ENCODE data around the gene VPREB3.

Gene VPREB3

DNA sequence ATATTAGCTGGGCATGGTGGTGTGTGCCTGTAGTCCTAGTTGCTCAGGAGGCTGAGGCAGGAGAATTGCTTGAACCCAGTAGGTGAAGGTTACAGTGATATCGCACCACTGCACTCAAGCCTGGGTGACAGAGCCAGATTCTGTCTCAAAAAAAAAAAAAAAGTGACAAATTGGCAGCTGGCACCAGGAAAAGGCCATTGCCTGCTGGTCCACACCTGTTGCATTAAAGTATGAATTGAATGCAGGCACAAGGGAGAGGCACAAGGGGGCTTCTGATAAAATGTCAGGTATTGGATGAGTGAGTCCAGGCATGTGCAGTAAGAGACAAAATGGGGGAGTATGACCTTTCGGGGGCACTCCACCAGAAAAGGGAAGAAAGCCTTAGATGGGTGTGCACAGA, 31.5 kb downstream of the VPREB3 start:
- DNase-seq = no peak

GRCh38 chr22:23722160-23722559, 32.1 kb downstream of the VPREB3 start:
- no peak for DNase-seq

GRCh38 chr22:23720855-23721254, 33.4 kb downstream of the VPREB3 start:
- DNase-seq = no peak

- DNase-seq = no peak
These were observed 35.7 kb downstream of the VPREB3 start for GRCh38 chr22:23718371-23719165.

DNA sequence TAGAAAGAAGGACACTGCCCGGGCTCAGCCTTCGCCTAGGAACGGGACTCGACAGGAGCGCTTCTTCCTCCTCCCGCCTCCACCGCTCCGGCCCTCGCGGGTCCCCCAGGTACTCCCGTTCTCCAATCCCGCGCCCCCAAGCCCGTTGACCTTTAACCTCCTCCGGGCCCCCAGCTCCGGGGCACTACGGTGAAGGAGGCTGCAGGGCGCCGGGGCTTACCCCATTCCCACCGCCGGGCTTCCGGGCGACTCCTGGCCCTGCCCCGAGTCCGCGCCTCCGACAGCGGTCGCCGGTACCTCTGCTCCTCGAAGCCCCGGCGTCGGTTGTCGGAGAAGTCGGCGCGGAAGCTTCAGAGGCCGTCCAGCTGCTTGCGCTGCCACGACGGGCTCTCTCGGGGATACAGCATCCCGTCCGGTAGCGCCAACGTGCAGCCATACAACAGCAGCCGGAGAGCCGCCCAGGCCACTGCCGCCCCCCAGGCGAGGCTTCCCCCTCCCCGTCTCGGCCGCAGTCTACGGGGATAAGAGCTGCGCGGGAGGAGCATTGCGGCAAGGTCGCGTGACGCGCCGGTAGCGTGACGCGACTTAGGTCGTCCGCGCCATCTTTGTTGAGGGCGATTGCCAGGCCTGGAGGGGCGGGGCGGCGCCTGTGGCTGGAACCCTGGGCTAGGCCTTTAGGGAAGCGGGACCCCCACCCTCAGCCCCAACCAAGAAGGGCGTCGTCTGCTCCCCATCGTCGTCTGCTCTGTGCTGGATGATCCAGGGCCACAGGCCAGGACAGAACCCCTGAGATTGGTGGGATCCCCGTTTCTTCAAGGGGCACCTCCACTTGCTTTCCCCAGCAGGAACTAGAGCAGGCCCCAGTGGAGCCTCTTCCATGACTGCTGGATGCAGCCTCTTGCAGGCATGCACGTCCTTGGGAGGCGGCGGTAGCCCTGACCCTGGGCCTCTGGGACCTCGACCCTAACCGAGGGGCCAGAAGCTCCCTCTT, 37.1 kb downstream of the VPREB3 start:
- peak; percentile 74 for DNase-seq

DNA sequence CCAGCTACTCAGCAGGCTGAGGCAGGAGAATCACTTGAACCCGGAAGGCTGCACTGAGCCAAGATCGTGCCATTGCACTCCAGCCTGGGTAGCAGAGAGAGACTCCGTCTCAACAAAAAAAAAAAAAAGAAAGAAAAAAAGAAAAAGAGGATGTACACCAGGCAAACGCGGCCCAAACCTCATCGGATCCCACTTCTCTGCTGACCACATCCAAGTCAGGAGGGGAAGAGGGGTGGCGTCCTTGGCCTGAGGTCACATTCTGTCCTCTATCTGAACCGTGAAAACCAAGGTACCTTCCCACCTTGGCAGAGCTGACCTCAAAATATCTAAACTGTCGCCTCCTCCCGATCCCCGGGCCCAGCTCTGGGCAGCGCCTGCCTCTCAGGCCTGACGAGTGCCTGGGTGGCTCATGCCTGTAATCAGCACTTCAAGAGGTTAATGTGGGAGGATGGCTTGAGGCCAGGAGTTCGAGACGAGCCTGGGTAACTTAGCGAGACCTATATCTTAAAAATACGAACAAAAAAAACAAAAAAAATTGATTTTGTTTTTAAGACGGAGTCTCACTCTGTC, 38.3 kb downstream of the VPREB3 start:
- no peak for DNase-seq

- no peak for DNase-seq
These were observed 39.3 kb downstream of the VPREB3 start for GRCh38 chr22:23714596-23715578.

DNA sequence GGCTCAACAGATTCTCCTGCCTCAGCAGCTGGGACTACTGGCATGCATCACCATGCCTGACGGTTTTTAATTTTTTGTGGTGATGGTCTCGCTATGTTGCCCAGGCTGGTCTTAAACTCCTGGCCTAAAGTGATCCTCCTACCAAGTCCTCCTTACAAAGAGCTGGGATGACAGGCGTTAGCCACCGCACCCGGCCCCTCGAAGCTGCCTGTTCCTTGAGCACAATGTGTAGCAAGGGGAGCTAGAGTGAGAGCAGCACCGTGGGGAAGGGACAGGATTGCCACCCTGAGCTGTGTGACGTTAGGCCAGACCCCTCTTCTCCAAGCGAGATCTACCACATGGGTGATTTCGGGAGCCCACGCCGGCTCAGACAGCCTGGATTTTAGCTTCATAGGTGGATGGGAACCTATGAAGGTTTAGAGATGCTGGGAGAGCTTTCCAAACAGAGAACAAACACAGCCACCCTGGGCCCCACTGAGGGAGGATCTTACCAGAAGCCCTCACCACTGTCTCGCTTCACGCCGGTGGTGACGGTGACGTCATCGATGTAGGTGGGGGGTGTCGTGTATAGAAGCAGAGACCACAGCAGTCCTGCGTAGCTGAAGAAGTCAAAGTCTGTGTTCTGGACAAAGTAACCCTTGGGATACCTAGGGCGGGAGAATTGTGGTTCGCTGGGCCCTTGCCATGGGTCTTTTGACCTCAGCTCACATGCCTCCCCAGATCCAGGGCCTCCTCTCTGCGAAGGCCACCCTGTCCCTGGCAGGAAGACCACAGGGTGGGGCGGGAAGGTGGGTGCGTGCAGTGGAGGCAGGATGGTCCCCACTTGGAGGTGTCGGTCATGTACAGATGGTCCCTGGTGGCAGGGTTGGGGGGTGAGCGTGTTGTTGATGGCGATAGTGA, 40.3 kb downstream of the VPREB3 start:
- no peak for DNase-seq

GRCh38 chr22:23712256-23712655, 42.0 kb downstream of the VPREB3 start:
- DNase-seq = no peak

DNA sequence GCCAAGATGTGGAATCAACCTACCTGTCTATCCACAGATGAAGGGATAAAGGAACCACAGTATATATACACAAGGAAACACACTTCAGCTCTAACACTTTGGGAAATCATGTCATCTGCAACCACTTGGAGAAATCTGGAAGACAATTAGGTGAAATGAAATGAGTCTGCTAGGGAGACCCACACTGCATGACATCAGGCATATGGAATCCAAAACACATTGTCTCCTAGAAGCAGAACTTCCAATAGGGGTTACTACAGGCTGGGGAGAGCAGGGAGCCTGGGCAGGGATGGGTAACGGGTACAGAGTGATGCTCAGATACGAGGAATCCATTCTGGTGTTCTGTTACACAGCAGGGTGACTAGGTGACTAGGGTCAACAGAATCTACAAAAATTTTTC, 45.1 kb downstream of the VPREB3 start:
- no peak for DNase-seq

DNA sequence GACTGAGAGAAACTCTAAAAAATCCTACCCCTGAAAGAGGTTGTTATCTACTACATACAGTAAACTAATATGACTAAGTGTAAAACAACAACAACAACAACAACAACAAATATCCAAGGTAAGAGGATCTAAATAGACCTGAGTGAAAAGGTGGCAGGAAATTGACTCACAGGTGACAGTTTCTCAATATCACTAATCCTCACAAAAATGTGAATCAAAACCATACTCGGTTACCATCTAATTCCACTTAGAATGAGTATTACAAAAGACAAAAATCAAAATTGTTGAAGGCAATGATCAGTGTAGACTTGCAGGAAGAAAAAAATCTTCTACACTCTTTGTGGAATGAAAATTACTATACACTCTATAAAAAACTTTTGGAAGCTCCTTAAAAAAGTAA, 46.0 kb downstream of the VPREB3 start:
- DNase-seq = no peak

- DNase-seq = no peak
These were observed 48.9 kb downstream of the VPREB3 start for GRCh38 chr22:23705358-23705757.

- no peak for DNase-seq
These were observed 49.4 kb downstream of the VPREB3 start for GRCh38 chr22:23704829-23705228.

DNA sequence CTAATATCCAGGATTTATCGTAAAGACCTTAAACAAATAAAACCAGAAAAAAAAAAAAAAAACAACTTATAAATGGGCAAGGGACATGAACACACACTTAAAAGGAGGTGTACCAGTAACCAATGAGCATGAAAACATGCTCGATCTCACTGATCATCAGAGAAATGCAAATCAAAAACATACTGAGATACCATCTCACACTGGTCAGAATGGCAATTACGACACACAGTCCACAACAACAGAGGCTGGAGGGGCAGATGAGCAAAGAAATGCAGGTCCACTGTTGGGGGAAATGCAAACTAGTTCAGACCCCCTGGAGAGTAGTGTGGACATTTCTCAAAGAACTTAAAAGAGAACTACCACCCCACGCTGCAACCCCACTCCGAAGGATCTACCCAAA, 50.2 kb downstream of the VPREB3 start:
- DNase-seq = no peak
